GM21737 (cell line): ENCODE measurements around the gene EFTUD2.
"Not testable (repeated sequence)": the region's sequence is repeated elsewhere in the genome, so short reads cannot be mapped to it uniquely, and the experiment has no call there.

Source experiments
- ATAC-seq: cut with Tn5 transposase; IDR thresholded peaks from one replicate; pipeline ENCODE4 v1.9.1; 2021; ENCODE audit warnings: mild to moderate bottlenecking, moderate library complexity; ENCODE audit not compliant: unreplicated experiment

EFTUD2 gene

GRCh38 chr17:44899074-44899782 is at the start of gene EFTUD2:
Gene EFTUD2 (minus strand): TSS chr17:44899445. CDS start chr17:44894521, 4,924 bp downstream.
- ATAC-seq: peak; percentile 69

DNA sequence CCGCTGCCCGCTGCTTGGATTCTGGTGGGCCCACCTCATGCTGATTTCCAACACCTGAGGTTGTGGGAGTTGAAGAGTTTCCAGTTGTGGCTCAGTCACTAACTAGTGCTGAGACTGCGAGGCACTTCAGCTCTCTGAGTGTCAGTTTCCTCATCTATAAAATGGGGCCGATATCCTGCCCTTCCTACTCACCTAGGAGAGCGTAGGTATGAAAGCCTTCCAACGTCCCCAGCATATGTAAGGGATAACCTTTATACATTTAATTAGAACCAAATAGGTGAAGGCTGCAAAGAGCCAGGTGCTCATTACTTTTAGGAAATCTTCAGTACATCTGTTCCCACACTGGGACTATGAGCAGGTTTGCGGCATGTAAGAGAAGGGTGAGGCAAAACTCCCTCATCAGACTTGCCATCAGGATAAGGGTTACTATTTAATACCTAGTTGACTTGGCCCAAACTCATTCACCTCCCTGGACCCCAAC is 49.1 kb upstream of the EFTUD2 start:
- ATAC-seq: no peak

DNA sequence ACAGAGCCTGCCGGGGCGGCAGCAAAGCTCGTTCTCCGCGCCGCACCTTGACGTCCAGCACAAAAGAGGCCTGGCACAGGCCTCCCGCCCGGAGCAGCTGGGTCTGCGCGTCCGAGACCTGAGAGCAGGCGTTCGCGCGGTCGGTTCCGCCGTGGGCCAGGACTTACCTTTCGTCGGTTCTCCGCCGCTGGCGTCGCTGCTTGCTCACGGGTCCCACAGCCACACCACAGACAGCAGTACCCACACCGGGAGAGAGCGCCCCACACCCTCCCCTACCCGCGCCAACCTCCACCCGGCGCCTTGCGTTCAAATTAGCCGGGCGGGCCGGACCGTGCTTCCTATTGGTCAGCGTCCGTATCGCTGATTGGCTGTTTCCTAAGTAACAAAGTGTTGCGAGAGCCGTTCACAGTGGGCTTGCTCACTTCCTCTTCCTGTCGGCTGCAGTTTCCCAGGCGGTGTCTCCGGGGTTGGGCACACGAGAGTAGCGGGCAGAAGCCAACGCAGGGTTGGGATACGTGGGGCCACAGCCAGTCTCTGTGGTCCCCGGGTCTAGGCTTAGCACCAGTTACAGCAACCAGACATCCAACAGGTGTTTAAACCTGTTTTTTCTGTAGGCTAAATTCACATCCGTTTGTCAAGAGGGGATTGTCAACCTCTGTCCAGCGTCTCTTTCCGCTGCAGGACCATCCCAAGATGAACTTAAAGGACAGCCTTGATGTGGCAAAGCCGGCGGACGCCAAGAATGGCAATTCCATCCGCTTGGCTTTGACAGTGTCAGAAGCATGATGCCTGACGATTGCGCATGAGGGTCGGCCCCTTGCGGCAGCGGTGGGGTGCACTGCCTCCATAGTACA is 48.4 kb upstream of the EFTUD2 start, which contains the start of gene KIF18B:
KIF18B (minus strand) TSS at position 313 of the 854 bp plus-strand sequence. CDS start 11,429 bp downstream, outside the sequence.
- peak; percentile 92 for ATAC-seq

DNA sequence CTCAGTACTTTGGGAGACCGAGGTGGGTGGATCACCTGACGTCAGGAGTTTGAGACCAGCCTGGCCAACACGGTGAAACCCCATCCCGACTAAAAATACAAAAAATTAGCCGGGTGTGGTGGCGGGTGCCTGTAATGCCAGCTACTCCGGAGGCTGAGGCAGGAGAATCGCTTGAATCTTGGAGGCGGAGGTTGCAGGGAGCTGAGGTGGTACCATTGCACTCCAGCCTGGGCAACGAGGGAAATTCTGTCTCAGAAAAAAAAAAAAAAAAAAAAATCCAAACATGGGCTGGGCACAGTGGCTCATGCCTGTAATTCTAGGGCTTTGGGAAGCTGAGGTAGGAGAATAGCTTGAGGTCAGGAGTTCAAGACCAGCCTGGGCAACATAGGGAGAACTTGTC is 46.4 kb upstream of the EFTUD2 start:
- not testable (repeated sequence) for ATAC-seq

DNA sequence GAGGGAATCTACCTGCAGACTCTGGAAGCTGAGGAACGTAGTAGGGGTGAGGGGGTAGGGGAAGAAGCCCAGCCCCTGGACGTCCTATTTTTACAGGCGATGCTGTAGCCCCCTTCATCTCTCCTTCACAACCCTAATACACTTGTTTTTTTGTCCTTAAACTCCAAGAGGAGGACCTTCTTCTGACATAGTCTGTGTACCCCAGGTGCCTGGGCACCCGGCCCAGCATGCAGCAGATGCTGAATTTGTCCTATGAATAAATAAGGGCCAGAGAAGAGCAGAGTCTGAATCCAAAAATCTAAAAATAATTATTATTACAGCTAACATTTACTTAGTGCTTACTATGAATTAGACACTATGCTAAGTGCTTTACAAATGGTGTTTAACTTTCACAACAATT is 43.2 kb upstream of the EFTUD2 start:
- ATAC-seq: no peak

- ATAC-seq: no peak
Measured at GRCh38 chr17:44941712-44942331, 42.6 kb upstream of the EFTUD2 start.

- no peak for ATAC-seq
Measured at GRCh38 chr17:44940768-44941167, 41.5 kb upstream of the EFTUD2 start.

DNA sequence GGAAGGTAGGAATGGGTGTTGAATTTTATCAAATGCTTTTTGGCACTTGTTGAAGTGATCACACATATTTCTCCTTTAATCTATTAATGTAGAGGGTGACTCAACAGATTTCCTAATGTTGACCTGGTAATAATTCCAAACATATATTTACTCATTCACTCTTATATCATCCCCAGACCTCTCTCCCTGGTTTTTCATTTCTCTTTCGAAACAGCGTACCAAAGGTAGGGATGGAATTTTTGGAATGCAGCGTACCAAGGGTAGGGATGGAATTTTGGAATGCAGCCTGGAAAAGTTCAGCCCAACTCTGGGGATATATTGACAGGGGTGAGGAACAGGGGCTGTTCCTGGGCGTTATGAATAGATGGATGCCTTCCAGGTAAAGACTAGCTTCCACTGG is 41.1 kb upstream of the EFTUD2 start:
- no peak for ATAC-seq

GRCh38 chr17:44935116-44935515 is 35.9 kb upstream of the EFTUD2 start:
- no peak for ATAC-seq

DNA sequence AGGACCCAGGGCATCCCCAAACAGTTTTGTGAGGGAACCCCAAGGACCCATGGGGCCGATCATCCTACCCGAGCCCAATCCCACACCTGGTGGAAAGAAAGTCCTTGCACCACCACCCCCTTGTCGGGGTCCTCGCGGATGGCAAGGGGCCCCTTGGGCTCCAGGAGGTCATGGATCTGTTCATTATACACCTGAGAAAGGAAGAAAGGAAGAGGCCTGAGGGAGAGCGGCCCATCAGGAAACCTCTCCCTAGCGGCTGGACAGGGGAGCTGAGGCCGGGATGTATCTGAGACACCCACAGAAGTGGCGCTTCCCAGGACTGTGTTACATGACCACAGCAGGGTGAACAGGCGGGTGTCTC is 35.5 kb upstream of the EFTUD2 start:
- no peak for ATAC-seq

DNA sequence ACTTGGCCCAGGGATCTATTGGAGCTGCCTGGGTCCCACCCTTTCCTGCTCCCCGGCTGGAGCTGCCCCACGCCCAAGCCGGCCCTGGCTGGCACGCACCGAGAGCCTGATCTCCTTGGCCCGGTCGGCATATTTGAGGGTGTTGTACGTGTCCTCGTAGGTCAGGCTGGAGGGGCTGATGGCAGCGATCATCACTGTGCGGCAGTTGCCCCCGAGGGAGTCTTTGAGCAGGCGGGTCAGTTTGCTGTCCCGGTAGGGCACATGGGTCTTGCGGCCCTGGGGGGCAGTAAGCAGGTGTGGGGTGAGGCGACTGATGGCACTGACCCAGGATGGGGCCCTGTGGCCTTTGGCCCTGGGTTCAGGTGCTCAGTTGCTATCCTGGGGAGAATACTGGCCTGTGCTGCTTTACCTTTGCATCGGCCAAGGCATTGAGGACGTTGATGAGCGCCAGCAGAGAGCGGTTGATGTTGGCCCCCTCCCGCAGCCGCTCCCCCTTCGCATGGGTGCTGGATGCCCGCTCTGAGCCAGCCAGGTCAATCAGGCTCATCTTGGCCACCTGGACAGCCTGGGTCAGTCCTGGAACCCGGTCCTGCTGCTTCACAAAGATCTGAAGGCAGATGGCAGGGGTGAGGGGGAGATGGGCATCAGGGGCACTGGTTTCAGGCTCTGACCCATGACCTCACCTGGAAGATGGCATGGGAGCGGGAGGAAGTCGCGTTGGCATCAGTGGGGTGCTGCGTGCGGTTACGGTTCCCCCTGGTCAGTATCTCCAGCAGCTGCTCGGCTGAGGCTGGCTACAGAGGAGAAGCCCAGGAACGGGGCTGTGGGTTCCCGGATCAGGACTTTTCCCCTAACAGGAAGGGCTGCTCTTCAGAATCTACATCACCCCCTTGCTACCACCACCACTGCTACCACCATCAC is 34.8 kb upstream of the EFTUD2 start:
- no peak for ATAC-seq

DNA sequence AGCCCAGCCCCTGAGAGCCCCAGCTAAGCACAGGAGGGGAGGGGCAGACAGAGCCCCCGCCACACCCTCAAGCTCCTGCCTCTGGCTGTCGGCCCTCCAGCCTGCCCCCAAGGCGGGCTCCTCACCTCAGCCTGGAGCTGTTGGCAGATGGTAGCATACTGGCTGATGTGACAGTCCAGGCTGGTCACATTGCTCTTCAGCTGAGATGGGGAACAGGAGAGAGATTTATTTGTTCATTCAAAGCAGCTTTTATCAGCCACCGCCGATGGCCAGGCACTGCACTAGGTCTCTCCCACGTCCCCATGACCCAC is 33.5 kb upstream of the EFTUD2 start:
- no peak for ATAC-seq

DNA sequence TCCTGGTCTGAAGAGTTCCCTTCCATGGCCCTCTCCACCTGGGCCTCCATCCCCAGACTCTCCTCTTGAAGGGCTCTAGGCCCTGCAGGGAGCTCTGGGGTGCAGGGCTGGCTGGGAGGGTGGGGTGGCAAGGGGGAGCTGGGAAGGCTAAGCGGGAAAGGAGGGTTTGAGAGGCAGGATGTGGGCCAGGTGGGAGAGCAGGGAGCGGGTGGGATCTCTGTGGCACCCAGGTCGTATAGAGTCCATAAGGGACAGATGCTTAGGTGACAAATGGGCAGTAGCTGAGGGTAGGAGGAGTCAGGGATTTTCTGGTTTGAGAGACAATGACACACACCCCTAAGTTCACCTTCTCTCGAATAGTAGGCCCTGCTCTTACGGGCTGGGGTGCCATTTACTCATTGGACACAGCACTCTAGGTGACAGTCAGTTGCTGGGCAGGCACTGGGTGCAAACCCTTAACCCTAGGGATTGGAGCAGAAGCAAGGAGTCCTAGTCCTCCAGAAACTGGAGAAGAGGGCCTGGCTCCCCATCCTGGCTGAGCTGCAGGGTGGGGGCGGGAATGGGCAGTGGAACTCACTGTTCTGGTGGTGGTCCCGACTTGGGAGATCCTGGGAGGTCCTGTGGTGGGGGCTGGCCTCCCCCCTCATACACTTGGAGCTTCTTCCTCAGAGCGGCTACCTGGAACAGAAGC is 33.0 kb upstream of the EFTUD2 start:
- ATAC-seq: no peak

DNA sequence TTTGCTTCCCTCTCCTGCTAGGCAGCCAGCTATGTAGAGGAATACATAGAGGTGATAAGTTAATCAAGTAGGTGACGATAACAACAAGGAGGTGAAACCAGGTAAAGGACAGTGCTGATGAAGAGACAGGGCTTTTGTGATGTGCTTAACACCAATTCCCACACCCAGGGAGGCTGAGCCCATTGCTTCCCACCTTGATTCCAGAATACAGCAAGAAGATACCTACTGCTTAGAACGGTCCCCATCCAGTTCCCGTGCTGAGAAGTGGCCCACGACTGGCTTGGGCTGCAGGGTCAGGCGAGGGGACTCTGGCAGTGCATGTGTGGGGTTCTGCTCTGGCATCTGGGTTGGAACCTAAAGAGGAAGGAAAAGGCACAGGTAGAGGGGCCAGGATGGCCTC is 32.1 kb upstream of the EFTUD2 start:
- no peak for ATAC-seq

GRCh38 chr17:44930667-44931066 is 31.4 kb upstream of the EFTUD2 start:
- ATAC-seq: no peak

DNA sequence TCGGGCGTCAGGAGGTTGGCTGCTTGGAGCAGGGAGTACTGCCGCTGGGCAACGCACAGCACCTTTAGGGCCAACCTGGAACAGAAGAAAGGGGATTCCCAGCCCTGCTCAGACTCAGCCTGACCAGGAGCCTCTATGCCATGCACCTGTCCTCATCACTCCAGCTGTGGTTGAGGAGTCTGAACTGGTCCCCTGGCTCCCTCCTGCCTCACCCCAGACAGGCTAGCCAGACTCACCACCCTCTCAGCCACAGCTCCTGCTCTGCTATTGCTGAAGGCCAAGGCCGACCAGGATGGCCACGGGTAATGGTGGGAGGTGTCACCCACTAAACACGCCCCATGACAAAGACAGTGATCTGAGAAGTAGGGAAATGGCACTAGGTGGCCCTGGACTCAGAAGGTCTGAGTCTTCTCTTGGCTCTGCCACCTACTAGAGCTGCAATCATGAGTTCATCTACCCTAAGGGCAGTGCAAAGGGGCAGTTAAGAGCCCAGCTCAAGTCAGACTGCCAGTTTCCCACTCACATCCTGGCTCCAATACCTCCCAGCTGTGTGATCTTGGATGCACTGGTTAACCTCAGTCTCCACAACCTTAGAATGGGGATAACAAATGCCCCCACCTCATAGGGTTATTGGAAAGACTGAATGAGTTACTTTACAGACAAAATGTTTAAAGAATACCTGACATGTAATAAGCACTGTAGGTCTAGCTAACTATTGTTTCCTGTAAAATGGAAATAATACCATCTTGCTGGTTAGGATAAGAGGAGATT is 29.9 kb upstream of the EFTUD2 start:
- no peak for ATAC-seq

DNA sequence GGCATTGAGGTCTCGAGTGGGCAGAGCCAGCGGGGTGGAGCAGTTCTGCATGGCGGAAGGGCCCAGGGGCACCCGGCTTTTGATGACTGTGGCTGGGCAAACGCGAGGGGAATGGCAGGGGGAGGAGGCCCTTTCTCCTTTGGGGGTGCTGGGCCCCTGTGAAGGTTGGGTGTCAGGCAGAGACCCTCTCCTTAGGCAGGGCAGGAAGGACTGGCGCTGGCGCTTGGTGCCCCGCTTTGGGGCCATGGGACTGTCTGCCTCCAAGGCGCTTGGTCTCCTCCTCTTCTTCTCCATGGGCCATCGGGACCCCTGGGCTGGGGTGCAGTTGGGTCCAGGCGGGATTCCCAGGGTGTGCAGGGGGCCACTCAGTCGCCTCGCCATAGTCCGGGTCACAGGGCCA is 28.9 kb upstream of the EFTUD2 start:
- no peak for ATAC-seq

GRCh38 chr17:44927696-44928095 is 28.5 kb upstream of the EFTUD2 start:
- ATAC-seq: no peak

GRCh38 chr17:44926821-44927525 is 27.7 kb upstream of the EFTUD2 start:
- ATAC-seq: no peak
